ENCODE results near the gene PPP1R3D. TPM values are rescaled to one million over a fixed set of nuclear protein-coding genes. Genes with fewer than 3 reads are reported as not detected.
"Not testable (repeated sequence)": the region's sequence is repeated elsewhere in the genome, so short reads cannot be mapped to it uniquely, and the experiment has no call there.

Gene PPP1R3D
- 1.6 TPM for polyA plus RNA-seq (2012; ENCODE audit: insufficient read depth, insufficient read length)

GRCh38 chr20:59940129-59940955 lies at the start of gene PPP1R3D, which contains the start of gene FAM217B:
Gene PPP1R3D (minus strand): TSS chr20:59940305. CDS start chr20:59939931, 374 bp downstream.
Gene FAM217B (plus strand): TSS chr20:59940389. CDS start chr20:59943944, 3,555 bp downstream.
- peak within 1 kb of the TSS; percentile 97 for H3K4me3 ChIP-seq (ENCODE audit: low read length)
- DNase-seq (ENCODE audit: low read depth, low spot score), result peak; percentile 81

DNA sequence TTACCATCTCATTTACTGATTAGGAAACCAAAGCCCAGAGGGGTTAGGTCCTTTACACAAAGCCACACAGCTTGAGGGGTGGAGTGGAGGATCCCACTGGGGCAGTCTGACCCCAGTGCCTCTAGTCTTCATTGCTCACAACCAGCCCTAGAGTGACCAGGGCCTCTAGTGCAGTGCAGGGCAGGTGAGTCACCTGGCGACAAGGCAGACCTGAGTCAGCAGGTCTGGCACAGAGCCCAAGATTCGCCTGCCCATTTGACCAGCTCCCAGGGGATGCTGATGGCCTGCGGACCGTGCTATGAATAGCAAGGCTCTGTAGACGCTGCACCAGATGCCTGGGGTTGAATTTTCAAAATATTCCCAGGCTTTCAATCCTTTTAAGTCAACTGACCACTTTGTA lies 48.0 kb upstream of the PPP1R3D start:
- H3K4me3 ChIP-seq (ENCODE audit: low read length), result no peak overlapping the region

GRCh38 chr20:59987135-59987534 lies 47.0 kb upstream of the PPP1R3D start:
- no peak overlapping the region for H3K4me3 ChIP-seq (ENCODE audit: low read length)
- DNase-seq (ENCODE audit: low read depth, low spot score), result no peak

More for the DNA sequence above, 48.0 kb upstream of the PPP1R3D start:
- no peak for DNase-seq (ENCODE audit: low read depth, low spot score)

GRCh38 chr20:59985864-59986263 lies 45.8 kb upstream of the PPP1R3D start:
- DNase-seq (ENCODE audit: low read depth, low spot score), result peak; percentile 21

GRCh38 chr20:59985164-59985563 lies 45.1 kb upstream of the PPP1R3D start:
- DNase-seq (ENCODE audit: low read depth, low spot score), result no peak
- H3K4me3 ChIP-seq (ENCODE audit: low read length), result no peak overlapping the region

More at GRCh38 chr20:59985864-59986263, 45.8 kb upstream of the PPP1R3D start:
- H3K4me3 ChIP-seq (ENCODE audit: low read length), result no peak overlapping the region

GRCh38 chr20:59984541-59984940 lies 44.4 kb upstream of the PPP1R3D start:
- DNase-seq (ENCODE audit: low read depth, low spot score), result no peak
- H3K4me3 ChIP-seq (ENCODE audit: low read length), result no peak overlapping the region

- DNase-seq (ENCODE audit: low read depth, low spot score), result no peak
- H3K4me3 ChIP-seq (ENCODE audit: low read length), result no peak overlapping the region
Observed at GRCh38 chr20:59983076-59983475, 43.0 kb upstream of the PPP1R3D start.

- no peak overlapping the region for H3K4me3 ChIP-seq (ENCODE audit: low read length)
- no peak for DNase-seq (ENCODE audit: low read depth, low spot score)
Observed at GRCh38 chr20:59977086-59977485, 37.0 kb upstream of the PPP1R3D start.

- H3K4me3 ChIP-seq (ENCODE audit: low read length), result no peak overlapping the region
- no peak for DNase-seq (ENCODE audit: low read depth, low spot score)
Observed at GRCh38 chr20:59976156-59976782, 36.2 kb upstream of the PPP1R3D start.

DNA sequence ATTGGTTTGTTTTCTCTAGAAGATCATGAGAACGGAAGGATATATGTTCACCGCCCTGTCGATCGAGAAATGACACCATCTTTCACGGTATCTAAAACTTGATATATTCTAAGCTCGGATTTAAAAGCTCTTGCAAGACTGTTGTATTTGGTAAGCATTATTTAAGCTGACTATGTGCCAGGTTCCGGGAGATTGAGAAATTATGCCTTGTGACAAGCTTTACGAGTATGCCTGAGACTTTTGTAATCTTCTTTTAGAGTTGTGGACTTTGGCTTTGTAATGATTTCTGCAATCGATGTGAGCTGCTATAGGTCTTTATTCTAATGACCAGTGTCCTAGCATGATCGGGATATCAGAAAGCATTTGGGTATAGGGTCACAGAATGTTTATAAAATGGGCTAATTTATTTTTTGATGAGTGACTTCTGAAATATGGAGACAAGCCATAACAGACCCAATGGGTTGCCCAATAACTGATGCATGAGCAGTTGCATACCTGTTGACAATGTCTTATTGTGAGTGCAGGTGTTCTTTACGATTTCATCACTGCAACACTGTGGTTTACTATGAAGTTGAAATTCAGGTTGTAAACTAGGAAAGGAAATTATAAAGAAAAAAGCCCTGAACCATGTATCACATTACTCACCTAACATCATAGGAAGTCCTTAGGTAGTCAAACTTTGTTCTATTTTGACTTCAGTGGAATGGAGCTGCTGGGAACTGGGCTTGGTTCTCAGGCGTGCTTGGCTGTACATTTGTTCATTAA lies 32.1 kb upstream of the PPP1R3D start:
- DNase-seq (ENCODE audit: low read depth, low spot score), result no peak
- H3K4me3 ChIP-seq (ENCODE audit: low read length), result no peak overlapping the region

- H3K4me3 ChIP-seq (ENCODE audit: low read length), result no peak overlapping the region
- DNase-seq (ENCODE audit: low read depth, low spot score), result no peak
Observed at GRCh38 chr20:59971428-59971827, 31.3 kb upstream of the PPP1R3D start.

DNA sequence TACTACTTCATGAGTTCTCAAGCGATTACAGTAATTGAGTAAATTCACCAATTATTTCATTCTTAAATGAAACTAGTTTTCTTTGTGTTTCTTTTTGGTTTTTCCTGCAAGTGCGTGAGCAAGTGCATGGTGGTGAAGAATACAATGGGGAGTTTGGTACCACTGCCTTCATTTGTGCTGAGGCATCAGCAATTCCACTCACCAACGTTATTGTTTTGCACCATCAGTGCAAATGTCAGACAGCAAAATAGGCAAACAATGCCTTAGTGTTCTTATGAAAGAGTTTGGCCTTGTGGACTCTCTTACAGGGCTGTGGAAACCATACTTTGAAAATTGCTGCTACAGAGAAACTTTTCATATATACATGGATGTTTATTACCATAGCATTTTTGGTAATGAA lies 26.3 kb upstream of the PPP1R3D start:
- no peak for DNase-seq (ENCODE audit: low read depth, low spot score)
- no peak overlapping the region for H3K4me3 ChIP-seq (ENCODE audit: low read length)

GRCh38 chr20:59962155-59962554 lies 22.1 kb upstream of the PPP1R3D start:
- no peak overlapping the region for H3K4me3 ChIP-seq (ENCODE audit: low read length)

GRCh38 chr20:59961423-59961822 lies 21.3 kb upstream of the PPP1R3D start:
- H3K4me3 ChIP-seq (ENCODE audit: low read length), result no peak overlapping the region
- DNase-seq (ENCODE audit: low read depth, low spot score), result no peak

More at GRCh38 chr20:59962155-59962554, 22.1 kb upstream of the PPP1R3D start:
- no peak for DNase-seq (ENCODE audit: low read depth, low spot score)

GRCh38 chr20:59958626-59959025 lies 18.5 kb upstream of the PPP1R3D start:
- no peak for DNase-seq (ENCODE audit: low read depth, low spot score)

DNA sequence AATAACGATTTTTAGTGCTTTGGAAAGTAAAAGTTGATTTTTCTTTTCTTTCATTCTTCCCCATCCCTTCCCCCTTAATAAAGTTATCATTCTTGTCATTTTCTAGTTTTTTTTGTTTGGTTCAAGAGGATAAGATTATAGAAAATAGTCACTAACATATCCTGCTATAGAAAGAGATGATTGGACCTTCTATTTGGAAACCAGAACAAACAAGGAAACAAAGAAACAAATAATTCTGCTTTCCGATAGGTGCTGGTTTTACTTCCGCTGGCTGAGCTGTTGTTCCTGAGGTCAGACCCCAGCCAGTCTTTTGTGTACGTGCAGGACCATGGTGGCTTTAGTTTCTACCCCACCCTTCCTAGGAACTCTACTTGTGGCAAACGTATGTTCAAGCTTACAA lies 18.0 kb upstream of the PPP1R3D start, which contains the start of gene CDH26:
Gene CDH26, plus strand, starts transcription at position 301 of the 400 bp plus-strand sequence. CDS start 304 bp downstream, outside the sequence.
- no peak for DNase-seq (ENCODE audit: low read depth, low spot score)
- no peak within 1 kb of the TSS for H3K4me3 ChIP-seq (ENCODE audit: low read length)

More at GRCh38 chr20:59958626-59959025, 18.5 kb upstream of the PPP1R3D start:
- no peak overlapping the region for H3K4me3 ChIP-seq (ENCODE audit: low read length)

- H3K4me3 ChIP-seq (ENCODE audit: low read length); DNase-seq (ENCODE audit: low read depth, low spot score): not testable (repeated sequence)
Observed at GRCh38 chr20:59957568-59957967, 17.5 kb upstream of the PPP1R3D start.

DNA sequence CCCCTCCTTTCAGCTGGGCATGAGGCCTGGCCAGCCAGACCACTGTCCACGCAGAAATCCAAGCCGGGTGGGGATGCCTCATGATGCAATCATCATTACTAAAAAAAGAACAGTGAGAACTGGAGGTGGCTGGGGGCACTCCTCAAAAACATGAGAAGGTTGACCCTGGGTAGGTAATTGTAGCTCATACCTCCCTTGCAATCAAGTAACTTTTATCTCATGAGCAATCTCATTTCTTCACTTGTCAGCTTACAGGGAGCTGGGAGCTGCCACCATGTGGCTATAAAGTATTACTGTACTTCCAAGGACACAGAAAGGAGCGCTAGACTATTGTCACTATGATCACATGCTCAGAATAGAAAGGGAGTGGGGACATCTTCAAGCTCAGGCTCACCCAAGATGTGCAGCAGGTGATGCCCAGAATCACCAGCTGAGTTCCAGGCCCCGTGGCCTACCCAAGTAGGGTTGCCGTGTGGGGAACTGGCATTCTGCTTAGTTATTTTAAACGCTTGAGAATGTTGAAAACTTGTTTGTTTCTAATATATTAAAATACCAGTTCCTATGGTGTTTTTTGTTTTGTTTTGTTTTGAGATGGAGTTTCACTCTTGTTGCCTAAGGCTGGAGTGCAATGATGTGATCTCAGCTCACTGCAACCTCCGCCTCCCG lies 15.2 kb upstream of the PPP1R3D start:
- DNase-seq (ENCODE audit: low read depth, low spot score), result peak; percentile 65

GRCh38 chr20:59954718-59955117 lies 14.6 kb upstream of the PPP1R3D start:
- no peak overlapping the region for H3K4me3 ChIP-seq (ENCODE audit: low read length)
- no peak for DNase-seq (ENCODE audit: low read depth, low spot score)

More for the DNA sequence above, 15.2 kb upstream of the PPP1R3D start:
- no peak overlapping the region for H3K4me3 ChIP-seq (ENCODE audit: low read length)
